NCI-H2081 treated with DMSO at 0.1 percent for 48 hours (cell line): Measurements from ENCODE around the gene FBXL13.
"Not testable (repeated sequence)": the region's sequence is repeated elsewhere in the genome, so short reads cannot be mapped to it uniquely, and the experiment has no call there.

Source experiments
- DNase-seq: peaks from one replicate; lab custom pipeline; 2025; lab: John Stamatoyannopoulos, UW

FBXL13 gene

DNA sequence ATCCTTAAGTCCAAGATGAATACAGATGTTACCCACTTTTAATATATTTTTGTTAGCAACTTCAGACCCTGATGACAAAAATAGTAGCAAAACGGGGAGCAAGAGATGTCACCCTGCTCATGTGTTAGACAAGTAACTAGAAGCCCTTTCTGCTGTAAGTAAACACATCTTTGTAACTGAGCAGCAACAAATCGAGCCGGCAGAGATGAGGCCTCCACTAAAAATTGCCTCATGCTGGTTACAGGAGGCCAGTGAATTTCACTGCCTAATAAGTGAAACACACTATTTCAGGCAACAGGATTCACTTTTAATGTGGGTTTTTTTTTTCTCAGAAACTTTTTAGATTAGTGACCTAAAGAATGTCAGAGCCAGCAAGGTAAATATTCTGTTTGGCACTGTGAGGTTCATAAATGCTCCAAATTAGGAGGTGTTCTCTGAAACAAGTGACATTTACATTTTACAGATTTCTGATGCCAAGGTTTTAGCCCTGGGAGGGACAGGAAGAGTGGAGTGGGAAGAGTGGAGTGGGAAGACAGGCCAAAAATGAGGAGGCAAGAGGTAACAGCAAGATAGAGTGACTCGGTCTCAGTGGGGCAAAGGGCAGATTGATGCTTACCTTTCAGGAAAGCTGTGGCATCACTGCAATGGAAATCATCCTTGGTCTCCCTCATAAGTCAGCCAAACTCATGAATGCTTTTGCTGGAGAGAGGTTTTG lies 215.4 kb downstream of the FBXL13 start:
- no peak for DNase-seq

DNA sequence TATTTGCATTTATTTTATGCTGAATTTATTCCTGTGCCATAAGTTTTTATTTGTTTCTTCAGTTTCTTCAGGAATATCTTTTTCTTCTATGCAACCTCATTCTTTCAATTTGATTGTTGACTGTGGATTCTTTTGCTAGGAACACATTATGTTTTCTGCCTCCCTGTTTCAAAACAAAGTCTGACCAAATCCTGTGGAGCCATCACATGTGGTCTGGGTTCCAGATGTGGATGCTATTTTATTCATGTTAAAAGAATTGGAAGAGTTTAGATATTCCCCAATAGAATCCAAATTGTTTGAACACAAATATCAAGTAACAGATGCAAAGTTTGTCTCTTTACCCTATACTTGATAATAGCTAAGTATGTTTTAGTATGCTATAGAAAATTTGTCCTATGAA lies 218.6 kb downstream of the FBXL13 start:
- no peak for DNase-seq

DNA sequence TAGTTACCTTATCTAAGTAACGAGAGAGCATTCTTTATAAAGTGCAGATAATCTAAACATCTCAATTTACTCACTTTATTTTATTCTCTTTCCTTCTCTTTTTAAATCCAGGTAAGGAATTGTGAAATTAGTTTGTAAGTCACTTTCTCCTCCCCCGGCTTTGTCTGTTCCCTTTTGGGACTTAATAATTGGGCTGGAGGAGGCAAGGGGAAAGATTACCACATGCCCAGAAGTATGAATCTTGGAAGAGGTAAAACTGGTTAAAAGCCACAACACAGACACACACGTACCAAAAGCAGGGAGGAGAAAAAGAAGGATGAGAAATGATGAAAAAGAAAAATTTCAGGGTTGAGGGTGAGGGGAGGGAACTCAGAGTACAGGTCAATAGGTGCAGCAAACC lies 225.1 kb downstream of the FBXL13 start:
- DNase-seq = no peak

DNA sequence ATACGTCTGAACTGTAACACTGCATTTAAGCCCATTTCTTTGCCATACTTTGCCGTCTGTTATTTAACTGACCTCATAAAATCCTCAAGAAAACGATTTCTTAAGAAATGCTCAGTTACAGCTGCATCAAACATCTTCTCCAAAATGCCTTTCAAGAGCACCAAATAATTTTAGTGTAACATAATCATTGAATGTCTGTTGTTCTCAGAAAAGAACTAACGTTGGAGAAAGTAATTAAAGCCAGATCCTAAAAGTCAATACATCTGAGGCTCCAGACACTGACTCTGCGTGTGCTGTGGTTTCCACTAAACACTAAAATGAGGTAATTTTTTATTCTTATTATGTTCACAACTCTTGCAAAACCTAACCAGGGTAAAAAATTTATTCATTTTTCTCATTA lies 225.5 kb downstream of the FBXL13 start:
- DNase-seq = no peak

DNA sequence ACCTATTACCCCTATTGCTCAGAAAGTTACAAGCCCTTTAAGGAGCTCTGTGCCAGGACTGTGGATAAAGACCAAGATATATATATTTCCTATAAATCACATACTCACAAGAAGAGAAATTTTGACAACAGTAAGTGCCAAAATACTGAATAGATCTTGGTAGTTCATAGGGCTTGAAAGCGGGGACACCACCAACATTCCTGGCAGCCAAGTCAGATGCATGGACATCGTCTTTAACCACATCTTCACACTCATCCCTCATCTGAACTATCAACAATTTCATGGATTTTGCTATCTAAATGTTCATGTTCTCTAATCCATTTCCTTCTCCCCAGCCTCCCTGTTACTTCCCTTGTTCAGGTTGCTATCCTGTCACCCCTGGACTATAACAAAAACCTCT lies 229.2 kb downstream of the FBXL13 start:
- no peak for DNase-seq

DNA sequence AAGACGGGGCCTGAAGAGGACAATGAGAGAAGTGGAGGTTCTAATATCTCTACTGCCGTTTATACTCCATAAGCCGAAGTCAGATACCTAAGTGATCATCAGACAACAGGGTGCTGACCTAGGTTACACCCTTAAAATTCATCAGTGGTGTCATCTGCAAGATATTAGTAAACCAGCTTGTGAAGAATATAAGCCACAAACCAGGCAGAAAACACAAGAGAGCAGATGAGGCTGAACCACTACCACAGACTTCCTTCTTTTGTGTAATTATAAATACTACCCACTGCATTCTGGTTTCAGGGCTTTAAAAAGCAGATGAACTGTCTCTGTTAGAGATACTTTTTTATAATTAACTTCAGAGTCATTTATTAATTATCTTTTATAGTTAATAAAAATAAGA lies 230.7 kb downstream of the FBXL13 start:
- DNase-seq = no peak

DNA sequence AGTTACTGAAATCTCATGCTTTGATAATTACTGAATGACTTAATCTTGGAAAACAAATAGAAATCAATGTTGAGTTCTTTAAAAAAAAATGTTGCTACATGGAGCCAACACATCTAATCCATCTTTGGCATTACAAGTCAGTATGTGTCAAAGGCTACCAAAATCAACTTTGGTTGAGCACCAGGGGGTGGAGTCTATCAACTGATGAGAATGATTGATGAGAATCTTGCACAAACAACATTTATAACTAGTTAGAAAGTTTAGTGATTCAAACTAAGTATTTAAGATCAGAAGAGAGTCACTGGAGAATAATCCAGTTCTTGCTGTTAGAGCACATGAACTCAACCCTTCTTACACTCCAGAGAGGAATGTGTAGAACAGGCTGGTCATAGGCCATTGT lies 232.3 kb downstream of the FBXL13 start:
- DNase-seq = no peak

DNA sequence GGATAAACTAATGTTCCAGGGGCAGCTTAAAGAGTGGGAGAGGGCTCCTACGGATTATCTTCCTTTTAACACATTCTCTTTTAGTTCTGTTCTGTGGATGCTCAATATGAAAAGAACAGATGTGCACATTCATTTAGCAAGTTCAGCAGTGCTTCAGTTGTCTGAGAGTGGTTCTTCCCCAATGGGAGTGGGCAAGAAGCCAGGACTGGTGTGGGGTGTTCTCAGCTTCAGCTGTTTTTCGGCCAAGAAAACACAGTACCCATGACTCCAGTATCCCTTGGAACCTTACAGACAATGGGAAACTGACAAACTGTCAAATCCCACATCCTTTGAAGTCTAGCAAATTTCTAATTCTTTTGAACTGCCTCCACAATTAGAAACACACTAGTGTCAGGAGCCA lies 233.3 kb downstream of the FBXL13 start:
- DNase-seq = no peak

DNA sequence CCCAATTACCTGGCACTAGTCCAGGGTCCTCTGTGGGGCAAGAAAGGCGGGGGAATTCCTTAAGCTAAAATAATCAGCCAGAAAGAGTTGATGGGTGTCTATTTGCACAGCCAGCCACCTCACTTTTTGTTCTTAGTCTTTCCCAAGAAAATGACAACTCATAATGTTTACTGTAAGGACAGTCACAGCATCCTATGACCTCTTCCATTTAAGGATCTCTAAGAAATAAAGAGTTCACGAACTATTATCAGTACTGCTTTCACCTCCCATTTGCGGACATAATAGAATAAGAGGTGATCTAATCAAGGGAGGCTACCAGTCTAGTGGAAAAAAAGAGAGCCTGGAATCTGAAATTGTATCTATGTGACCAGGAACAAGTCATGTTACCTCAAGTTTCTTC lies 234.2 kb downstream of the FBXL13 start:
- no peak for DNase-seq

DNA sequence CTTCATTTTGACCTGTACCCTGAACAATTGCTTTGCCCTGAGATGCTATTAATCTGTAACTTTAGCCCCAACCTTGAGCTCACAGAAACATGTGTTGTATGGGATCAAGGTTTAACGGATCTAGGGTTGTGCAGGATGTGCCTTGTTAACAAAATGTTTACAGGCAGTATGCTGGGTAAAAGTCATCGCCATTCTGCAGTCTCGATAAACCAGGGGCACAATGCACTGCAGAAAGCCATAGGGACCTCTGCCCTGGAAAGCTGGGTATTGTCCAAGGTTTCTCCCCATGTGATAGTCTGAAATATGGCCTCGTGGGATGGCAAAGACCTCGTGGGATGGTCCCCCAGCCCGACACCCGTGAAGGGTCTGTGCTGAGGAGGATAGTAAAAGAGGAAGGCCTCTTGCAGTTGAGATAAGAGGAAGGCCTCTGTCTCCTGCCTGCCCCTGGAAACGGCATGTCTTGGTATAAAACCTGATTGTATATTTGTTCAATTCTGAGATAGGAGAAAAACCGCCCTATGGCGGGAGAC lies 236.0 kb downstream of the FBXL13 start:
- not testable (repeated sequence) for DNase-seq

DNA sequence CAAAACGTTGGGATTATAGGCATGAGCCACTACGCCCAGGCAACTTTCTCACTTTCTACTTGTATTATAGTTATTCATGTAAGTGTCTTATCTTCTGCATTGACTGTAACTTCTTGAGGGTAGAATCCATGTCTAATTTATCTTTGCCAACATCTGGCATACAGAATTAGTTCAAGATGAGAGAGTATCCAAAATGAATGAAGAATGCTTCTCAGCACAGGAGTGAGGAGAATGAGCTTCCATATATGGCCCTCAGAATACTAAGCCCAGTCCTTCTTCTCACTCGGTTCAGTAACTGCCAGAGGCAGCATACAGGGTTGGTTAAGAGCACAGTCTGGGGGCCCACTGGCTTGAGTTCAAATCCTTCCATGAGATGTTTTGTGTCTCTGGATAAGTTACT lies 236.8 kb downstream of the FBXL13 start:
- DNase-seq = no peak

DNA sequence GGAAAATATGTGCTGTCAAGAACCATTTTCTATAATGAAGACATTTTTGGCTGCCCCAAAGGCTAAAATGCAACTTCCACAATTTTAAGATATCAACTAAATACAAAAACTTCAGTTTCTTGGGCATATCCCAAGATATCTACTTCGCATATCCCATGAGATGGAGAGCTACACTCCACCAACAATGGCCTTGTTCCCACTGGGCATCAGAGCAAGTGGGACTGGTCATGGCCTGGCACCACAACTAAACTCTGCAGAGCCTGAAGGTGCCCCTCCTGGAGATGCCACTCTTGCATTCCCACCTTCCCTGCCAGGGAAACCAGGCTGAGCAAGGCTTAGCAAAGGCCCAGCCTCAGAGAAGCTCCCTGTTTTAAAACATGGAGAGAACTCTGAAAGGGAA lies 237.6 kb downstream of the FBXL13 start:
- no peak for DNase-seq

DNA sequence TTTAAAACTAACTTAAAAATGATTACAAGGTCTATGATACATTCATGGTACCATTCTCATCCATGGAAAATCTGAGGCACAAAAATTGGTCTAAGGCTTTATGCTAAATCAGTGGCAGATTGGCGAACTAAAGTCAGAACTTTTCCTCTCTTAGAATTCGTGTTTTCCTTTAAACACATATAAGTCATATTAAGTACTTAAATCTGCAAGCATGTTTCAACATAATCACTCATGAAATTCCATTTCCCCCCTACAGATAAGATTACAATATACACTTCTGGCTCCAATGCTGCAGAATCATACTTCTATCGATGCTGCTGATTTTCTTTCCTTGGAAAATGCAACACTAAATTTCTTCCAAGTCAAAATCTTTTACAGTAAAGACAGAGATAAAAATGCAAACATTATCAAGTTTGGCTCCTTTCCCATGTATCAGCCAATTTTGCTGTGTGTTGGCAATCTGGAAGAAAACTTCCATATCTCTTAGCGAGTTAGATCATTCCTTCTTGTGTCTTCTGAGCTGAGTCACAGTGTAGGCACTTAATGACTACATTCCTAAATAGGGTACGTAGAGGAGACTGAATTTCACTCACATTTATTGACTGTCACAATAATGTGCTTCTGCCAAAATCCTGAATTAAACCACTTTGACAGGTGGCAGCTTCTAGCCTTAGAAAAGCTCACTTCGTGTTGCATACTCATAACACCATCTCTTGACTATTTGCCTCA lies 238.2 kb downstream of the FBXL13 start:
- DNase-seq = no peak

DNA sequence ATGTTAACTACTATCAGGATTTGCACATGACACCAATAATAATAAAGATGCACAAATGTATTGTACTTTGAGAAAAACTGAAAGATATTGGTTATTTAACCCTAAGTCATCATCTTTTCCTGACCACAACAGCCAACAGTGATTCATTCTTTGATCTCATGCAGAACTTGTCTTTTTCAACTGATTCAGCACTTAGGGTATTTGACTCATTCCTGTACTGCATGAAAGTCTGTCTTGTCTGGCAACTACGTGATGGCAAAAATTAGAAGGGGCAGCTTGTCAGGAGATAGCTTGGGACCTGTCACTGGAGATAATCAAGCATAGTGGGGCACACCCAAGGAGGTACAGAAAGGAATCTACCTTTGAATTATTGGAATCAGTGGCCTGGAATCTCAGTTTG lies 239.6 kb downstream of the FBXL13 start:
- DNase-seq = no peak

DNA sequence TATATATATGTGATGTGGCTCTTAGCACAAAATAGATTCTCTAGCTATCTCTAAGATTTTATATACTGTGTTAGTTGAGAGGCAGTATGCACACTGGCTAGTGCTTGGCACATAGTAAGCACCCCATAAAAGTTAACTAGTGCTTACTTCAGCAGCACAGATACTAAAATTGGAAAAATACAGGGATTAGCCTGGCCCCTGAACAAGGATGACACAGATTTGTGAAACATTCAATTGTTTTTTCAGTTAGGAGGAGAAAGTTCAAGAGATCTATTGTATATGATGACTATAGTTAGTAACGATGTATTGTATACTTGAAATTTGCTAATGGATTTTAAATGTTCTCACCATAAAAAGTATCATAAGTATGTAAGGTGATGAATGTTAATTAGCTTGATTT lies 240.1 kb downstream of the FBXL13 start:
- no peak for DNase-seq

DNA sequence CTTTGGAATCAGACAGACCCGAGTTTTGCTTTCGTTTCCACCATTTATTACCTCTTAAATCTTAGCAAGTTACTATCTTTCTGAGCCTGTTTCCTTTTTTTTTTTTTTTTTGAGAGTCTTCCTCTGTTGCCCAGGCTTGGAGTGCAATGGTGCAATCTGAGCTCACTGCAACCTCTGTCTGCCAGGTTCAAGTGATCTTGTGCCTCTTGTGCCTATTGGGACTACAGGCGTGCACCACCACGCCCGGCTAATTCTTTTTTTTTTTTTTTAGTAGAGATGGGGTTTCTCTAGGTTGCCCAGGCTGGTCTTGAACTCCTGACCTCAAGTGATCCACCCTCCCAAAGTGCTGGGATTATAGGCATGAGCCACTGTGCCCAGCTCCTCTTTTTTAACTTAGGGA lies 241.3 kb downstream of the FBXL13 start:
- no peak for DNase-seq

DNA sequence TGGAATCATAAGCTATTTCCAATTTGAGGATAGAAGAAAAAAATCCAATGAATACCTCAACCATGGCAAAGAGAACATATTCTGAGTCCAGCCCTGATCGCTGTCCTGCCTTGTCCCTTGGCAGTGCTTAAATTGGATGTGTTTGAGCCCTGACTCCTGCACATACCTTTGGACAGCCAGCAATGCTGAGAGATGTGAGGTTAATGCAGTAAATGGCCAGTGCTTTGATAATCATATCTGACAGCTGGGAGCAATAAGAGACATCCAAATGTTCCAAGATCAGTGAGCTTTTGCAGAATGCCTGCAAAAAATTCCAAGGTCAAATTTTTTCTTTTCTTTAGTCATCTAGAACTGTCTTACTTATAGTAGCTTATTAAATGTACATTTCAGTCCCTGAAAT lies 241.9 kb downstream of the FBXL13 start:
- no peak for DNase-seq

DNA sequence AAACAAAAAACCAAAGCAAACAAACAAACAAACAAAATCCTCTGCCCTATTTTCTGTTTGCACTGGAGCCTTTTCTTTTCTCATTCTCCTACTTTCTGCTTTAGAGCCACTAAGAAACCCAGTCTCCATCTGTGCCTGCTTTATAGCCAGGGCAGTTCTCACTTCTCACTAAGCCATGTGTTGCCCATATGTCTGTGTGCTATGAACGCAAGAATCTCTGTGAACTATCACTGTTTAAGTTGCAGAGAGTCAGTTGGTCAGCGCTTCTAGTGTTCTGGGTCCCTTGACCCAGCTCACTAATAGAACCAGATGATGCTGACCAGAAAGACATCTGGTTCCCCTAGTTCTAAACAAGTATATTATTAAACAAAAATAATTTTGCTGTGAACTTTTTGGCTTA lies 244.4 kb downstream of the FBXL13 start:
- DNase-seq = no peak

DNA sequence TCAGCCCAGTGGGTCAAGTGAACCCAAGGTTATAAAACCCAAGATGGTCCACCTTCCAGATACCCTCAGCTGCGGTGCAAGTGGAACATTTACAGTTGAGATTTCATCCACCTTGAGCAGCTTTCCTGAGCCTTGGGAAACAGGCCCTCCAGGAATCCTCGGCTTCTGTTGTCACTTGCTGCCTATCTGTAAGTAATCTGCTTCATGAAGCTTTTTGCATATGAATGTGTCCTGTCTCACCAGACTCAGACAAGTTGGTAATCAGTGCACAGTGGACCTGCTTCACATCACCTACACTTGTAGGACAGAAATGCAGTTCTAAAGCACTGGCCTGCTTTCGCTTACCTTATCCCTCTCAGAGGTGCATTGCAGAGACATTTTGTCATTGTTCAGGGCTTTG lies 245.5 kb downstream of the FBXL13 start:
- DNase-seq = no peak

DNA sequence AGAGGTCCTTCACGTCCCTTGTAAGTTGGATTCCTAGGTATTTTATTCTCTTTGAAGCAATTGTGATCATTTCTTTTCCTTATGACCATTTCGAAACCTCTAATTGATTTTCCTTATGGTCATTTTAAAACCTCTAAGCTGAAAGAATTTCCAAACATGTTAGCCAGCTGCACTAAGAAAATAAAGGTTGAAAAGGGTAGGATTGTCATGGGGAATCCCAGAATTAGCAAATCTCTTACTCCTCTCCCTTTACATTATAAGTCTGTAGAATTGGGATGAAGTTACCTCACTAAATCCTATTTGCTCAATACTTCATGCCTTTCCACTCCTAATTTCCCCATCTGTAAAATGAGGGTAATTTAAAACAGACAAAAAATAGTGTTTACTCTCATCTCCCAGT lies 246.3 kb downstream of the FBXL13 start:
- no peak for DNase-seq

DNA sequence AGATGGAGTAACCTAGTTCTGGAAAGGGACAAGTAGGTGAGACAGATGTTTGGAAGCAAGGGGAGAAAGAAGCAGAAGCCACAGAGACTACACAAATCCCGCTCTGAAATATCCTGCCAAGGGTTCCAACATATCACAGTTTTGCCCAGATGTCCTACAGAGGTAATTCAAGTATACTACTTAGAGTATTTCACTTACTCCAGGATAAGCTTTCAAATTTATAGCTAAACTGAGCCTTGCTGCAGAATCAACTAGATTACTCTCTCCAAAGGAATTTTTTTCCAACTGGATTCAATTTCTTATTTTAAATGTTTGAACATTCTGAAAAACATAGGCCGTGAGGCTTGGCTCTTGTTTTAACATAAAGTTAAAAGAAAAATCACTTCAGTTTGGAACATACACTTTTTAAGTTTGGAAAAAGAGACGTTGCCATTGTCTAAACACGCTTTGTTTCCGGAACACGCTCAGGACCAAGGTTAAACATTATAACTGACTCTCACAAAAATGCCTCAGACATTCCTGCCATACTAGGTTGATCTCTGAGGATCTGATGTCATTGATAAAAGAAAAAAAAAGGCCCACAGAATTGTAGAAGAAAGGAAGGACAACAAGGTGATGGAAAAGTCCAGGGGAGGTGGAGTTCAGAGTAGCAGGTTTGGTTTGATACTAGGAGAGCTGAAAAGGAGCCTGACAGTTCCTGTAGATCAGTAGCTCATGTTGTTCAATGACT lies 251.0 kb downstream of the FBXL13 start:
- DNase-seq = no peak

DNA sequence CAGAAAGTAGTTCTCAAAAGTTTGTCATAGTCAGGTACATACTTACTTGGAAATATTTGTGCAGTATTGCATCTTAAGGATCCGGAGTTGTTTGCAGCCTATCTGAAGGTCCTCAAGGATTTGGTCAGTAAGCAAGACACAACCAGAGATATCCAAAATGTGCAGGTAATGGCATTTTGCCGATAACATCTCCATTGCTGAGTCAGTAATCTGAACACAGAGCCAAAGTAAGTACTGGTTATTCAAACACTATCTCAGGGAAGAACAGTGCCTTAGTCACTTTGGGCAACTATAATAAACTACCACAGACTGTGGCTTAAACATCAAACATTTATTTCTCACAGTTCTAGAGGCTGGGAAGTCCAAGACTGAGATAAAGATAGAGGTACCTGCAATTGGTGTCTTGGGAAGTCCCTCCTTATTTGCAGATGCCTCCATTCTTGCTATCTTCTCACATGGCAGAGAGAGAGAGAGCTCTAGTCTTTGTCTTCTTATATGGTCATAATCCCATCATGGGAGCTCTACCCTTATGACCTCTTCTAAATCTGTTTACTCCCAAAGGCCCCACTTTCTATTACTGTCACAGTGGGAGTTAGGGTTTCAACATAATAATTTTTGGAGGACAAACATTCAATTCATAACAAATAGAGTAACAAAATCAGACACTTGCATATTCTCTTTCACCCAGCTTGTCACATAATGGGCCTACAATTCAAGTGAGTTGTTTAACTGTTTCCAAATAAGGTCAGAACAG lies 252.4 kb downstream of the FBXL13 start:
- no peak for DNase-seq
